A673 (cell line): ENCODE measurements around the gene AKR1C3. TPM values are rescaled to one million over a fixed set of nuclear protein-coding genes. Genes with fewer than 3 reads are reported as not detected.

Experiments
- BruUV-seq: library from RNA; stranded (reverse); fragments of 400-500 nt; replicated peaks from 2 replicates; lab custom pipeline; 2021; lab: Mats Ljungman, UMichigan
- CTCF ChIA-PET: fragments of 300-600 bp; sonication (Branson Sonifier 250); formaldehyde crosslinking; loops from one replicate; lab custom pipeline; 2022; ENCODE audit warnings: antibody characterized with exemption; lab: Charles Lee
- POLR2A ChIA-PET: fragments of 300-600 bp; sonication (Branson Sonifier 250); formaldehyde crosslinking; loops from one replicate; lab custom pipeline; 2022; ENCODE audit warnings: antibody characterized with exemption; ENCODE audit not compliant: low non-redundant PET; lab: Charles Lee
- DNase-seq: peaks from one replicate; pipeline ENCODE4 v3.0.0-alpha.2; 2015; ENCODE audit warnings: low spot score
- H3K27ac ChIP-seq: fragments of 200-600 bp; sonication (generic); 2 replicates; pipeline ENCODE4 v1.5.1; 2016; ENCODE audit warnings: mixed run types, low read depth, mild to moderate bottlenecking, mixed read lengths, antibody characterized with exemption, low read length; ENCODE audit not compliant: poor library complexity, severe bottlenecking
- H3K27me3 ChIP-seq: fragments of 200-600 bp; sonication (generic); replicated peaks from 2 replicates; pipeline ENCODE4 v1.6.1; 2017; ENCODE audit warnings: mixed run types, low read depth, mild to moderate bottlenecking, mixed read lengths, antibody characterized with exemption, low read length; ENCODE audit not compliant: insufficient read depth, poor library complexity
- H3K36me3 ChIP-seq: fragments of 200-600 bp; sonication (generic); 2 replicates; pipeline ENCODE4 v1.6.1; 2016; ENCODE audit warnings: mixed run types, mild to moderate bottlenecking, mixed read lengths, antibody characterized with exemption, low read length; ENCODE audit not compliant: insufficient read depth, poor library complexity, severe bottlenecking
- H3K4me1 ChIP-seq: fragments of 200-600 bp; sonication (generic); 2 replicates; pipeline ENCODE4 v1.6.1; 2017; ENCODE audit warnings: mixed run types, mild to moderate bottlenecking, mixed read lengths, antibody characterized with exemption, low read length; ENCODE audit not compliant: insufficient read depth, poor library complexity, severe bottlenecking
- H3K4me3 ChIP-seq: fragments of 200-600 bp; sonication (generic); 2 replicates; pipeline ENCODE4 v1.5.1; 2016; ENCODE audit warnings: low read depth, mixed run types, mild to moderate bottlenecking, mixed read lengths, low read length; ENCODE audit not compliant: poor library complexity, severe bottlenecking
- H3K9me3 ChIP-seq: fragments of 200-600 bp; sonication (generic); 2 replicates; pipeline ENCODE4 v1.6.1; 2016; ENCODE audit warnings: mixed run types, low read depth, mild to moderate bottlenecking, mixed read lengths, antibody characterized with exemption, low read length; ENCODE audit not compliant: poor library complexity, severe bottlenecking
- EZH2 ChIP-seq: fragments of 200-600 bp; sonication (generic); IDR thresholded peaks from 2 replicates; pipeline ENCODE4 v1.6.1; 2017; ENCODE audit warnings: borderline replicate concordance, low read depth, mild to moderate bottlenecking, mixed read lengths, antibody characterized with exemption, low read length; ENCODE audit not compliant: poor library complexity, severe bottlenecking
- intact Hi-C: fragments of 100-400 bp; cut with micrococcal nuclease; formaldehyde crosslinking; loops from one replicate; pipeline ENCODE4 v1.10.0; 2022; ENCODE audit not compliant: unreplicated experiment
- total RNA-seq: library from RNA; stranded (reverse); gene quantifications from 2 replicates; pipeline ENCODE4 v1.2.3, GENCODE V29; 2021
- TF ChIP-seq, protein P1 (sequence below): fragments of 300-800, 200-600 bp; sonication (generic); conservative IDR thresholded peaks from 2 replicates; pipeline ENCODE4 v1.5.1; 2017; ENCODE audit warnings: low read depth, mild to moderate bottlenecking, antibody characterized with exemption, low read length, moderate library complexity, mixed read lengths

AKR1C3 gene
- total RNA-seq, 1 experiment from 2014 or later: 618 TPM

DNA sequence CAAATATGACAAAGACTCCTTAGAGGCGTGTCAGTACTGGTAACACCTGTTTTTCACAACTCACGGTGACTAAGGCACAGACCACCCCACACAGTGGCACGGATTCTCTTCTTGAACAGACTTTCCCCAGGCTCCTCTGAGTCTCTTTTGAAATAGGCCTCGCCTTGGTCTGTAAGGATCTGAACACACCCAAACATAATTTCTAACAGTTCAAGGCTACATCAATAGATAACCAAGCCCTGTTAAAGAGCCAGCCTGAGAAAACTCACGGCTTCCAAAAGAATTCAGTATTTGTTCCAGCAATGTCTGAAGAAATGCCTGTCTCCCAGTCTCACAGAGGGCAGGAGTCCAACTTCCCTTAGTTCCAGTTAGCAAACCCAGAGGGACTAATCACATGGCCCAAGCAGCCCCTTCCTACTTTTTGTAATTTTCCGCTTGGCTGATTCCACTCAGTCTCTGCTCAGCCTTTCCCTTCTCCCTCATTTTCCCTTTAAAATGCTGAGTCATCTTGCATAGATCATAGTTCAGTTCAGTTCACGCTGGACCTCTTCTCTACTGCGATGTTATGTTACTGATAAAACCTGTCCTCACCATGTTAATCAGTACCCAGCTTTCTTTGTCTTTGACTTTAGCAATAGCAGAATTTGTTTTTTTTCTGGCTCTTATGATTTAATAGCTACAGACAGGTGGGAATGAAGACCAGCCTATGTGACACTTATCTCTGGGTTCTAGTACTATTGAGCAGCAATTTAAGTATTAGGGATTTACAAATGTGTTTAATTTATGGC lies 22.6 kb upstream of the AKR1C3 start:
- ChIA-PET POLR2A (no interaction called here), CTCF (no interaction called here)
- BruUV-seq: TSS peak; percentile 95
- TF ChIP-seq EZH2: no peak
- TF ChIP-seq, protein P1, sequence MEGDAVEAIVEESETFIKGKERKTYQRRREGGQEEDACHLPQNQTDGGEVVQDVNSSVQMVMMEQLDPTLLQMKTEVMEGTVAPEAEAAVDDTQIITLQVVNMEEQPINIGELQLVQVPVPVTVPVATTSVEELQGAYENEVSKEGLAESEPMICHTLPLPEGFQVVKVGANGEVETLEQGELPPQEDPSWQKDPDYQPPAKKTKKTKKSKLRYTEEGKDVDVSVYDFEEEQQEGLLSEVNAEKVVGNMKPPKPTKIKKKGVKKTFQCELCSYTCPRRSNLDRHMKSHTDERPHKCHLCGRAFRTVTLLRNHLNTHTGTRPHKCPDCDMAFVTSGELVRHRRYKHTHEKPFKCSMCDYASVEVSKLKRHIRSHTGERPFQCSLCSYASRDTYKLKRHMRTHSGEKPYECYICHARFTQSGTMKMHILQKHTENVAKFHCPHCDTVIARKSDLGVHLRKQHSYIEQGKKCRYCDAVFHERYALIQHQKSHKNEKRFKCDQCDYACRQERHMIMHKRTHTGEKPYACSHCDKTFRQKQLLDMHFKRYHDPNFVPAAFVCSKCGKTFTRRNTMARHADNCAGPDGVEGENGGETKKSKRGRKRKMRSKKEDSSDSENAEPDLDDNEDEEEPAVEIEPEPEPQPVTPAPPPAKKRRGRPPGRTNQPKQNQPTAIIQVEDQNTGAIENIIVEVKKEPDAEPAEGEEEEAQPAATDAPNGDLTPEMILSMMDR: no peak
- intact Hi-C loops: no loop called here
- peaks cover 26% of the 10 kb centered on the region for H3K9me3 ChIP-seq
- H3K4me3 ChIP-seq: no peak overlapping the region
- H3K4me1 ChIP-seq: peaks cover 27% of the 10 kb centered on the region
- no peaks in the 10 kb centered on the region for H3K36me3 ChIP-seq
- DNase-seq: peak; percentile 90
- no peaks in the 10 kb centered on the region for H3K27me3 ChIP-seq
- peak overlapping the region; percentile 85 for H3K27ac ChIP-seq

DNA sequence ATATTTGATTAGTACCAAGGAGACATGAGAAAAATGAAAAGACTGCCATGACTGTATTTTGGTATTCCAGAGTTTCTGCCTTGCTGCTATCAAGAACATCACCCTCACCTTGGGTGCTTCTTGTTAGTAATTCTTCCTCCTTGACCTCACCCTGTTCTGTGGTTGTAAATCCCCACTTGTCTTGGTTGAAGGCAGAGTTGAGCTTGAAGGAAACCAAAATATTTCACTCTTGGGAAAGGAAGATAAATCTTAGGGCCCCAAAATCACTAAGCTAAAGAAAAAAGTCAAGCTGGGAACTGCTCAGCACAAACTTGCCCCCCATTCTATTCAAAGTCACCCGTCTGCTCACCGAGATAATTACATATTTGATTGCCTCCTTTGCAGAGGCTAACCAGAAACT lies 20.6 kb upstream of the AKR1C3 start:
- CTCF ChIA-PET: no interaction called here
- intact Hi-C loops: no loop called here
- TF ChIP-seq EZH2: no peak
- TF ChIP-seq, protein P1: no peak

DNA sequence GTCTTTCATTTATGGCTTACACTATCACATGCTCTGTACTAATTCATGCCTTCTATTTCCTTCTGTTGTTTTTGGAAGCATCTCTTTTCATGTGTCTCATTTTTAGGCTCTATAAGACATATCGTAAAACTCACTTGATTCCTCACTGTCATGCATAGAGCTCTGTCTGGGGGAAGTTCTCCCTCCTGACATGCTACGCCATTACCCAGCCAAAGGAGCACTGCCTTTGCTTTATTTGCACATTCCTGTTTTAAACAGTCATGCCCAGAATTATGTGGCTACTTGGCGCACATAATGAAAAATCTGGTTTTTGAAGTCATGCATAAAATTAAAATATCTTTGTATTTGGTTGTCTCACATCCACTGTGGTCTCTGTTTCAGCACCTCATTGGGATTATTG lies 17.6 kb upstream of the AKR1C3 start:
- intact Hi-C loops: no loop called here
- DNase-seq: peak; percentile 25
- no TSS peak for BruUV-seq
- TF ChIP-seq, protein P1: no peak
- no peak for TF ChIP-seq EZH2
- Histone ChIP-seq H3K4me1 (peaks cover 55% of the 10 kb centered on the region), H3K27ac (peak overlapping the region; percentile 3), H3K36me3 (no peaks in the 10 kb centered on the region), H3K9me3 (no peaks in the 10 kb centered on the region), H3K4me3 (no peak overlapping the region), H3K27me3 (no peaks in the 10 kb centered on the region)
- ChIA-PET POLR2A (interaction anchor here (0.6 kb wide), 1 partner anchor 10 kb away, joined by 3 read pairs; no protein-coding TSS in a partner anchor), CTCF (no interaction called here)

More for the DNA sequence above, 20.6 kb upstream of the AKR1C3 start:
- POLR2A ChIA-PET: no interaction called here
- Histone ChIP-seq H3K27me3 (no peaks in the 10 kb centered on the region), H3K4me1 (peaks cover 46% of the 10 kb centered on the region), H3K4me3 (no peak overlapping the region), H3K27ac (no peak overlapping the region), H3K36me3 (no peaks in the 10 kb centered on the region), H3K9me3 (peaks cover 20% of the 10 kb centered on the region)
- DNase-seq: no peak
- BruUV-seq: no TSS peak
